AG04450 (cell line): ENCODE results near the gene ANKS1B. TPM values are rescaled to one million over a fixed set of nuclear protein-coding genes. Genes with fewer than 3 reads are reported as not detected.

Experiments used
- CTCF ChIA-PET: fragments of 300-600, 350-600 bp; formaldehyde crosslinking; extraction: SDS; loops from one replicate; lab custom pipeline; 2022; ENCODE audit warnings: antibody characterized with exemption, inconsistent platforms; lab: Charles Lee
- POLR2A ChIA-PET: fragments of 350-600 bp; formaldehyde crosslinking; extraction: SDS; loops from one replicate; lab custom pipeline; 2021; ENCODE audit warnings: antibody characterized with exemption, inconsistent platforms; lab: Yijun Ruan, JAX
- DNase-seq: peaks from one replicate; pipeline ENCODE4 v3.0.0-alpha.2; 2011; ENCODE audit warnings: low read depth, low spot score
- H3K27ac ChIP-seq: one replicate; pipeline ENCODE4 v1.5.1; 2012; ENCODE audit warnings: low read depth, low read length, control low read depth
- H3K27me3 ChIP-seq: one replicate; pipeline ENCODE4 v1.6.0; 2012; ENCODE audit warnings: low read length; ENCODE audit not compliant: control insufficient read depth, insufficient read depth
- H3K4me3 ChIP-seq: 2 replicates; pipeline ENCODE4 v1.5.1; 2011; ENCODE audit warnings: mild to moderate bottlenecking, low read depth, low read length, control low read depth
- H3K9me3 ChIP-seq: 2 replicates; pipeline ENCODE4 v1.5.1; 2012; ENCODE audit warnings: low read length; ENCODE audit not compliant: control insufficient read depth, insufficient read depth
- polyA plus RNA-seq: library from polyadenylated mRNA; depleted of rRNA; stranded (reverse); fragments of >200 nt; gene quantifications from 2 replicates; pipeline ENCODE4 v1.2.3, GENCODE V29; 2011
- TF ChIP-seq, protein P1 (sequence below): IDR thresholded peaks from 2 replicates; pipeline ENCODE4 v1.5.1; 2011; ENCODE audit warnings: low read depth, low read length, control low read depth, inconsistent platforms

The ANKS1B gene
- polyA plus RNA-seq, 1 experiment: 0.22 TPM

DNA sequence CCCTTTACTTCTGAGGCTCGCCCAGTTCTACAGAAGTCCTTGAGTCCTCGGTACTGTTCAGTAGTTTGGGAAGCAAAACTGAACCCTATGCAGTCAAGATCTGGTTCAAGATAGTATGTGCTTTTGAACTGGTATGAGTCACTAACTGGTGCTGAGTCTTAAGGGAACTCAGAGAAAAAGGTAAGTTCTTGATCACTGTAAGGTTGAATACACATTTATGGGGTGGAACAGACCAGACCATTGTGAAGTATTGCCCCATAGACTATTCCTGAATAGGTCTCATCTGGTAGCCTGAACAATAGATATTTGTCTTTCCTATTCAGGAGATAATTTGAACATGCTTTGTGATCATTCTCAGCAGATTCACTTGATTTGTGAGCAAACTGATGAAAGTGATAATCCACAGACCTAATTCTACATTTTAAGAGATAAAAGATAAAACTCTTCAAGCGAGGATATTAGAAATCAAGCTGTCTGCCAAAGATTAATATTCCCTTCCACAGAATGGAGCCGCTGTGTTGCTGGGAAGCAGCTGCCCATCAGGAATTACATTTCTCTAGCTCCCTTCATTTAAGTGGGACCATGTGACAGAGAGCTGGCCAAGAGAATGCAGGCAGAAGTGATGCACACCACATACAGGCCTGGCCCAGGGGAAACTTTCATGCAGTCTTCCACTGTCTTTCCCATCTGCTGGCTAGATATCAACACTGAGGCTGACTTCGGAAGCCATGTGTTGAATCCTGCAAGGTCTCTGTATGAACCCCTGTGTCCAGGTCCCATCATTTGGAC is 707.0 kb downstream of the ANKS1B start:
- DNase-seq: no peak
- H3K27me3 ChIP-seq: no peaks in the 10 kb centered on the region
- no peak overlapping the region for H3K27ac ChIP-seq
- POLR2A ChIA-PET: no interaction called here
- H3K4me3 ChIP-seq: no peak overlapping the region
- TF ChIP-seq, protein P1, sequence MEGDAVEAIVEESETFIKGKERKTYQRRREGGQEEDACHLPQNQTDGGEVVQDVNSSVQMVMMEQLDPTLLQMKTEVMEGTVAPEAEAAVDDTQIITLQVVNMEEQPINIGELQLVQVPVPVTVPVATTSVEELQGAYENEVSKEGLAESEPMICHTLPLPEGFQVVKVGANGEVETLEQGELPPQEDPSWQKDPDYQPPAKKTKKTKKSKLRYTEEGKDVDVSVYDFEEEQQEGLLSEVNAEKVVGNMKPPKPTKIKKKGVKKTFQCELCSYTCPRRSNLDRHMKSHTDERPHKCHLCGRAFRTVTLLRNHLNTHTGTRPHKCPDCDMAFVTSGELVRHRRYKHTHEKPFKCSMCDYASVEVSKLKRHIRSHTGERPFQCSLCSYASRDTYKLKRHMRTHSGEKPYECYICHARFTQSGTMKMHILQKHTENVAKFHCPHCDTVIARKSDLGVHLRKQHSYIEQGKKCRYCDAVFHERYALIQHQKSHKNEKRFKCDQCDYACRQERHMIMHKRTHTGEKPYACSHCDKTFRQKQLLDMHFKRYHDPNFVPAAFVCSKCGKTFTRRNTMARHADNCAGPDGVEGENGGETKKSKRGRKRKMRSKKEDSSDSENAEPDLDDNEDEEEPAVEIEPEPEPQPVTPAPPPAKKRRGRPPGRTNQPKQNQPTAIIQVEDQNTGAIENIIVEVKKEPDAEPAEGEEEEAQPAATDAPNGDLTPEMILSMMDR: no peak
- H3K9me3 ChIP-seq: no peaks in the 10 kb centered on the region
- CTCF ChIA-PET: no interaction called here

DNA sequence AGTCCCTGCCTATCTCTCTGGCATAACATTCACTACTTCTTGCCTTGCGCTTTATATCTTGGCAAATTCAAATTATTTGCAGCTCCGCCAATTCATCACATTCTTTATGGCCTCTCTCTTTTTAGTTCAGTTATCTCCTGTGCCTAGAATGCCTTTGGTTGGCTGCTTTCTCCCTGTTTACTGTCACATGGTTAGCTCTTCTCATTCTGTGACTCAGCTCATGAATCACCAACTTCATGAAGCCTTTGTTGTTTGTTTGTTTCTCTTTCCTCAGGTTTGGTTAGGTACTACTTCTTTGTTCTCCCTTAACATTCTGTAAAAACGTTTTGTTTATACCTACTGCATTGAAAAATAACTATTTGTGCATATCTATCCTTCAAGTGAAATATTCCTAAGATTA is 713.7 kb downstream of the ANKS1B start:
- TF ChIP-seq, protein P1: no peak
- ChIA-PET POLR2A (no interaction called here), CTCF (no interaction called here)
- no peaks in the 10 kb centered on the region for H3K27me3 ChIP-seq
- no peak overlapping the region for H3K27ac ChIP-seq
- no peak for DNase-seq
- no peak overlapping the region for H3K4me3 ChIP-seq
- no peaks in the 10 kb centered on the region; the same call in 1 of the 2 replicates for H3K9me3 ChIP-seq

DNA sequence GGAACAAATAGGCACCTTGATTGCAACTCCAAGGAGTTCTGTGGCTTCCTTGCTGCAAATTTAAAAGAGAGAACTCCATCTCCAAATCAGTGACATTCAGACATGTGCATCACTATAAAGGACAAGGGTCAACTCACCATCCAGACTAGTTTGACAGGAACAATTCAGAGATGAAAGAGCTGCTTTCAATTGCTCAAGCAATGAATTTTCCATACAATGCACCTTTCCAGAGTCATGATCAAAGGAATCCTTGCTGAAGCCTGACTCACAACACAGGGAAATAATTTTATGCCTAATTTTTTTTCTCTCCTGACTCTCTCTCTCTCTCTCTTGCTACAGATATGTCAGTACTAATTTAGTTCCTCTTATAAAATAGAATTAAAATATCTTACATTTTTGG is 717.7 kb downstream of the ANKS1B start:
- ChIA-PET CTCF (no interaction called here), POLR2A (no interaction called here)
- TF ChIP-seq, protein P1: no peak
- Histone ChIP-seq H3K27me3 (no peaks in the 10 kb centered on the region), H3K27ac (no peak overlapping the region), H3K9me3 (no peaks in the 10 kb centered on the region; the same call in 1 of the 2 replicates), H3K4me3 (no peak overlapping the region)
- no peak for DNase-seq

DNA sequence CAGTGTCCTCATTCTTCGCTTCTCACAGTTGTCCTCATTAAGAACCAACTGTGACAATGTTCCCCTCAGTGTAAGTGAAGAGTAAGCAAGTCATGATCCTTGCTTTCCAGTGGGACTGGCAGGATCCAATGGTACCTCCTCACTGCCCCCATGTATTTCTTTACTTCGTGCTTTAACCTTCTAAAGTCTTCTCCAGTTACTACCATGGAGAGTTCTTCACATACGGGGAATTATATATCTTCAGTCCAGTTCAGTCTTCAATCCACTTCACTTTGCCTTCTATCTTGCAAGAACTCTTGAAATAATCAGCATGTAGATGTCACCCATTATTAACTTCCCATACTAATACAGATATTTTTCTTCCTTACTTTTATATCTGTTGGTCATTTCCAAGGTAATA is 719.1 kb downstream of the ANKS1B start:
- Histone ChIP-seq H3K27me3 (no peaks in the 10 kb centered on the region), H3K4me3 (no peak overlapping the region), H3K27ac (no peak overlapping the region), H3K9me3 (no peaks in the 10 kb centered on the region; the same call in 1 of the 2 replicates)
- POLR2A ChIA-PET: no interaction called here
- TF ChIP-seq, protein P1: no peak
- CTCF ChIA-PET: no interaction called here
- DNase-seq: no peak

DNA sequence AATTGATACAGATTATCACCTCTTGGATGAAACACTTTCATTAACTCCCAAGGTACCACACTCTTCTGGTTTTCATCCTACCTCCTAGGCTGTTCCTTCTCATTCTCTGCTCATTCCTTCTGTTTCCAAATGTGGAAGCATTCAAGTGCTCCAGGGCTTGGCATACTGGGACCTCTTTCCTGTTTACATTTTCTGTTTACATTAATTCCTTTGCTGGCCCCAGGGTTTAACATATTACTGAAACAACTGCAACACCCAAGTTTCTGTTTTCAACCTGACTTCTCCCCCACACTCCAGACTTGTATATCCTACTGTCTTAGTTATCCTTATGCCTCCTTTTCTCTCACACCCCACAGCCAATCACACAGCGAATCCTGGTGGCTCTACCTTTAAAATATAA is 723.5 kb downstream of the ANKS1B start:
- POLR2A ChIA-PET: no interaction called here
- H3K27ac ChIP-seq: no peak overlapping the region

More for the DNA sequence above, 723.5 kb downstream of the ANKS1B start:
- Histone ChIP-seq H3K9me3 (no peaks in the 10 kb centered on the region; the same call in 1 of the 2 replicates), H3K4me3 (no peak overlapping the region), H3K27me3 (no peaks in the 10 kb centered on the region)
- no peak for DNase-seq
- TF ChIP-seq, protein P1: no peak
- CTCF ChIA-PET: no interaction called here
